Motor neuron (in vitro differentiated cells): Measurements from ENCODE around the gene NBPF1. TPM values are rescaled to one million over a fixed set of nuclear protein-coding genes. Genes with fewer than 3 reads are reported as not detected.
"Not testable (repeated sequence)": the region's sequence is repeated elsewhere in the genome, so short reads cannot be mapped to it uniquely, and the experiment has no call there.

Source experiments
- ATAC-seq, 8 experiments: fragments of 200-7000 bp; cut with Tn5 transposase; replicated peaks in 6 of 8; 2 replicates each; pipeline ENCODE4 v1.8.0; 2021; ENCODE audit warnings: mild to moderate bottlenecking in 8 of 8, moderate library complexity in 8 of 8
- H3K27ac ChIP-seq, 2 donors: fragments of 250-450 bp; sonication (Bioruptor Pico); 2 replicates each; pipeline ENCODE4 v1.9.0; 2021; ENCODE audit warnings: antibody characterized with exemption in 2 of 2, mild to moderate bottlenecking in 2 of 2, moderate library complexity in 1 of 2
- H3K4me1 ChIP-seq, 2 donors: fragments of 250-450 bp; sonication (Bioruptor Pico); replicated peaks in 1 of 2; 2 replicates each; pipeline ENCODE4 v1.6.1; 2021; ENCODE audit warnings: antibody characterized with exemption in 2 of 2, mild to moderate bottlenecking in 2 of 2, moderate library complexity in 1 of 2
- H3K4me3 ChIP-seq, 5 donors: fragments of 250-450 bp; sonication (Bioruptor Pico); 2 replicates each; pipeline ENCODE4 v1.9.0; 2021; ENCODE audit warnings: antibody characterized with exemption in 5 of 5, mild to moderate bottlenecking in 5 of 5, moderate library complexity in 4 of 5
- WGBS, 10 experiments: fragments of 450-650 bp; shearing (Covaris generic); methylation state at CpG; one replicate each; pipeline ENCODE4 v1.0.0; 2022; 5-methylcytosine and 5-hydroxymethylcytosine counted together
- in situ Hi-C, 9 experiments: fragments of 400-800 bp; cut with MboI; loops; one replicate each; pipeline ENCODE4 v1.15.0; 2021; ENCODE audit warnings: low sequenced_read_pairs in 9 of 9, low pct_unique_long_range_greater_than_20kb in 2 of 9; ENCODE audit not compliant: unreplicated experiment in 9 of 9
- total RNA-seq, 8 experiments: library from RNA; unstranded; fragments of 300-600 nt; gene quantifications; 2 replicates each; pipeline versions ENCODE4 v1.2.3 to v1.2.4, GENCODE V29; 2022

Gene NBPF1
- total RNA-seq, 8 experiments from 2014 or later = 24.4 to 73.3 (median 37.4) TPM

DNA sequence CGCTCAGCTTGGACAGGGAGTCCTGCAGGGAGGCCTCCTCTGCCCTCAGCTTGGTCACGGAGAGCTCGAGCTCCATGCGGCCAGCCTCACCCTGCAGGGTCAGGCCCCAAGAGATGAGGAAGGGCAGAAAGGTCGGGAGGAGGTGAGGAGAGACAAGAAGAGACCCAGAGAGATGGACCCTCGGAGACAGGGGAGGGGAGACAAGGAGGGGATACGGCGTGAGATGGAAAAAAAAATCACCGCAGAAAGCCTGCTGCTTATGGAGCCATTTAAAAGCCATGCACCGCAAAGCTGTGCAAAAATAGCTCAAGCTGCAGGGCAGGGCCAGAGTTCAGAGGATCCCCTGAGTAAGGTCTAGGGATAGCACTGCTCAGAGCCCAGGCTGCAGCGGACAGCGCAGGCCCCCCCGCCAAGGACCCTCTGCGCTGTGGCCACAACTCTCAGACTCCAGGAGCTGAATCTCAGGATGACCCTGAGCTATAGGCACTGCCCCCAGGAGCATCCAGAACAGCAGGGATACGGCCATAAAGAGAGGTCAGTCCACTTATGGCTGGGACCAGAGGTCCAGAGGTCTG, 13.1 kb upstream of the NBPF1 start:
- 69 to 95% (median 79%) methylated on average over 3 to 12 of the region's 15 CpGs; no CpG with 5 or more reads in 1 of the 10 experiments for WGBS, 10 experiments
- H3K4me1 ChIP-seq, H3K4me3 ChIP-seq, H3K27ac ChIP-seq: not testable (repeated sequence)
- in situ Hi-C loops = loop anchor here in 3 of 9 experiments (25.0 kb wide), 3 partner anchors 114 to 411 kb away; partner anchors contain the start of genes ATP13A2 (in 1 of the 3) and RNU1-1 (in 1 of the 3)
- ATAC-seq = peak in 4 of 8 experiments; percentile 1 to 10 (median 5)

- ATAC-seq = peak in 3 of 8 experiments; percentile 2 to 5 (median 3)
- H3K4me1 ChIP-seq = peaks cover 0 to 4% of the 10 kb centered on the region in 2 donors
- in situ Hi-C loops = loop anchor here in 3 of 9 experiments (25.0 kb wide), 3 partner anchors 113 to 412 kb away; partner anchors contain the start of genes ATP13A2 (in 1 of the 3) and RNU1-1 (in 1 of the 3)
- H3K27ac ChIP-seq = no peak overlapping the region
- 88 to 100% (median 92%) methylated on average over 3 to 25 of the region's 25 CpGs for WGBS, 10 experiments
- no peak overlapping the region for H3K4me3 ChIP-seq
These were observed 12.4 kb upstream of the NBPF1 start for GRCh38 chr1:16625497-16626408.

GRCh38 chr1:16623812-16624719, 10.7 kb upstream of the NBPF1 start:
- ATAC-seq = peak in 5 of 8 experiments; percentile 0 to 17 (median 7)
- H3K4me3 ChIP-seq, H3K27ac ChIP-seq, H3K4me1 ChIP-seq, in situ Hi-C loops: not testable (repeated sequence)
- WGBS, 10 experiments = 73 to 100% (median 89%) methylated on average over 3 to 27 of the region's 27 CpGs

GRCh38 chr1:16623337-16623736, 10.0 kb upstream of the NBPF1 start:
- H3K4me3 ChIP-seq, H3K4me1 ChIP-seq, H3K27ac ChIP-seq, in situ Hi-C loops, ATAC-seq: not testable (repeated sequence)
- 39 to 95% (median 84%) methylated on average over 3 to 7 of the region's 7 CpGs; no CpG with 5 or more reads in 2 of the 10 experiments for WGBS, 10 experiments

DNA sequence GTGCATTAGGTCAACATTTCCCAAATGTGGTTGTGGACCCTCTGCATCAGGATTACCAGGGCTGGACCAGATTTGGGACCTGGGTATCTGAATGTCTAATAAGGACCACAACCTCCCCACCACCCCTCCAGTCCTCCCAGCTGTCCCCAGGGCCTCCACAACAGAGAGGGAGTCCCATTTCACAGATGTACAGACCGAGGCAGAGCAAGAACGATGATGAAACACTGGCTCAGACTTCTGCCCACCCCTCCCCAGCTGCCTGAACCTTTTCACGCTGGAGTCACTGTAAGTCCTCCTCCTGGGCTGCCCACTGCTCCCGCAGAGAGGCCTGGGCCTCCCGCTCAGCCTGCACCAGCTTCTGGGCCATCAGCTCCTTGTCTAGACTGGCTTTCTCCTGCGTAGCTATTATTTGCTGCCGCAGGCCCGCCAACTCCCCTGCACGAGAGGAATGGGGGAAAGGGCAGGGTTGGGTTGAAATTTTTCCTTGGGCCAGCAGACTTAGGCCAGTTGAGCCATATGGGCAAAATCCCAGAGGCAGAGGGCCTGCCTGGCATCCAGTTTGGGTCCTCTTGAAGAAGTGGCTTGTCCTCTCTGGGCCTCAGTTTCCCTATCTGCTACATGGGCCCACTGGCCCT, 8.4 kb upstream of the NBPF1 start:
- ATAC-seq, H3K4me3 ChIP-seq, H3K27ac ChIP-seq, H3K4me1 ChIP-seq, in situ Hi-C loops: not testable (repeated sequence)
- 81 to 97% (median 90%) methylated on average over 5 to 9 of the region's 9 CpGs; no CpG with 5 or more reads in 1 of the 10 experiments for WGBS, 10 experiments

DNA sequence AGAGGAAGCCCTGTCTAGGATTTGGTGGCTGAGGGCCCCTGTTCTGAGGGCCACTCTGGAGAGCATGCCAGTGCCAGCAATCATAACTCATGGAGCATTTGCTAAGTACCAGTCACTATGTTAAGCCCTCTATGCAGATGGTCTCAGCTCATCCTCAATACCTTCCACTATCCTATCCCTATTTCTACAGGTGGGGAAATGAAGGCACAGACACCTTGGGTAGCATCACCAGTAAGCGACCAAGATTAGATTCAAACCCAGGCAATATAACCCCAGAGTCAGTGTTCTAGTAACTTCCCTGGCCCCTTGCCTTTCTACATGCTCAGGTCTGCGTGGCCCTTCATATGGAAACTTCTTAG, 7.9 kb upstream of the NBPF1 start:
- H3K4me3 ChIP-seq = no peak overlapping the region
- WGBS, 10 experiments = 84 to 100% (median 94%) methylated on average over 2 of the region's 2 CpGs
- H3K4me1 ChIP-seq = peaks cover 0 to 7% of the 10 kb centered on the region in 2 donors
- no peak for ATAC-seq
- no peak overlapping the region for H3K27ac ChIP-seq
- in situ Hi-C loops = no loop called here

DNA sequence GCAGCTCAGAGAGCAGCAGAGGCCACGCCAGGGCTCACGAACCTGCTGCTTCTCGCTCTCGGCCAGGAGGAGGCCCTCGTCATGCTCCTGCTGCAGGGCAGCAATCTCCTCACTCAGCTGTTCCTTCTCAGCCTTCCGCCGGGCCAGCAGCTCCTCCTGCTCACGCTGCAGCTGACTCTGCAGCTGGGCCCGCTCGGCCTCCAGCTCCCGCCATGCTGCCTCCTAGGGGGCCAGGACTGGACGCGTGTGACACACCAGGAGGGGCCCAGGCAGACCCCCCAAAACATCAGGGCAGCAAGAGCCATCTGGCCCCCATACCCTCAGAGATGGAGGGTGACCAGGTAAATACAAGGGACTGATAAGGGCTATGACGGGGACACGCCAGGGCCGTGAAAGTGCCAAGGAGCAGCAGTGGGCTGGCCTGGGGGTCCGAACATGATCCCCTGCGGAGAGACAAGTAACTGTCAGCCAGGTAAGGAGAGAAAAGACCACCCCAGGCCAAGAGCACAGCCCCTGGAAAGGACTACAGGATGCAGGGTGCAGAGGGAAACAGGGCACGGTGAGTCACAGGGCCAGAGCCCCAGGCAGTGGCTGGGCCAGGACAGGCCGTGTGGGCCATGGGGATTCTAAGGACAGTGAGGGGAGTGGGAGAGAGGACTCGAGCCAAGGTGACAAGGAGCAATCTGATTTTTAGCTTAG, 6.6 kb upstream of the NBPF1 start:
- H3K4me3 ChIP-seq, H3K27ac ChIP-seq, in situ Hi-C loops, H3K4me1 ChIP-seq: not testable (repeated sequence)
- peak in 4 of 8 experiments; percentile 2 to 16 (median 12) for ATAC-seq
- whole genome bisulfite sequencing, 10 experiments = 67 to 87% (median 84%) methylated on average over 6 to 21 of the region's 21 CpGs; no CpG with 5 or more reads in 1 of the 10 experiments

DNA sequence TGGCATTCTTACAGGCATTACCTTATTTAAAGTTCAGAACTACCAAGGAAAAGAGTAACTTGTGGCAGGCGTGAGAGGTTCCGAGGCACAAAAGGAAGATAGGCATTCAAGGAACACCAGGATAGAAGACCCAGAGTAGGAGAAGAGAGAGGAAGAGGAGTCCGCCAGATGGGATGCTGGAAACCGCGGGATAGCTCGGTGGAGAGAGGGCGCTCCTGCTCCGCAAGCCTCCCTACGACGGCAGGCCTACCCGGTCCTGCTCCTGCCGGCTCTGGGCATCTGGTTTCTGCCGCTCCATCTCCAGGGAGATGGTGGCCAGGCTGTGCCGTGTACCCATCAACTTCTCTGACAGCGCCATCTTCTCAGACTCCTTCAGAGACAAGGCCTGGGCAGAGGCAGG, 5.4 kb upstream of the NBPF1 start:
- peak in 4 of 8 experiments; percentile 1 to 22 (median 6) for ATAC-seq
- WGBS, 10 experiments = 68 to 88% (median 77%) methylated on average over 5 to 15 of the region's 15 CpGs
- Histone ChIP-seq H3K4me3 (no peak overlapping the region), H3K27ac (peak overlapping the region in 1 of 2 donors; percentile 18), H3K4me1 (peaks cover 2 to 9% of the 10 kb centered on the region in 2 donors)
- in situ Hi-C loops = no loop called here

DNA sequence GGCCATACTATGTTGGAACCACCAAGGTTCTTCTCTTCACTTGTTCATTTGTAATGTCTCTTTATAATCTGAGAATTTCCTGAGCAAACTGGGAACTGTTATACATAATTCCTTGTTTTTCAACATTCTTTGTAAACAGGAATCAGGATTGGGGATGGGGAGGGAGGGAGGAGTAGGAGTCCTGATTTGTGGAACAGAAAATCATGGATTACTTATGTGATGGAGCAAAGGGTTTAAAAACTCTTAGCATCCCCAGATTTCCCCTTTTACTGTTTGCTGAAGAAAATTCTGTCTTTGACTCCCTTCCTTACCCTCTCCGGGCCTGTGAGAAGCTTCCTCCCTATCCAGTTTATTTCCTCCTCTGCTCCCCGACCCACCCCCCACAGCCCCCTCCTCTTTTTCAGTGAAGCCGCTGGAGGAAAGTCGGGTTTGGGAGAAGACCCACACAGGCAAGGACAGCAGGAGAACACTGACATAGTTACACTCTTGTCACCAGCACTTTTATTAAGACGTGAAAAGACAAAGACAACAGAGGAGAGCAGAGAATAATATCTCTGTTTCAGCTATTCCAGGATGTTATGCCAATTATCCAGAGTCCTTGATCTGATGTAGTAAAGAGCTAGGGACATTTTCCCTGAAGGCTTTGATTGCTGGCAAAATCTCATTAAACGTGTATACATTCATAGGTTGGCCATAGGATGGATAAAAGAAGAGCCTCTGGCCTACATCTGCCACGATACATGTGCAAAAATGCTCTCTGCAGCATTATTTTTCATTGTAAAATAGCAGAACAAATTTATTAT, 4.6 kb upstream of the NBPF1 start:
- 52 to 93% (median 69%) methylated on average over 3 to 7 of the region's 7 CpGs for WGBS, 10 experiments
- ATAC-seq = no peak
- Histone ChIP-seq H3K4me3 (no peak overlapping the region), H3K4me1 (peaks cover 3 to 9% of the 10 kb centered on the region in 2 donors), H3K27ac (no peak overlapping the region)
- in situ Hi-C loops = no loop called here

- peaks cover 5 to 12% of the 10 kb centered on the region in 2 donors for H3K4me1 ChIP-seq
- no peak overlapping the region for H3K4me3 ChIP-seq
- WGBS, 10 experiments = 83 to 92% (median 87%) methylated on average over 11 to 20 of the region's 20 CpGs
- H3K27ac ChIP-seq = no peak overlapping the region
- no peak for ATAC-seq
- in situ Hi-C loops = no loop called here
These were observed 3.8 kb upstream of the NBPF1 start for GRCh38 chr1:16617114-16617631.
